Brain microvascular endothelial cell (primary cell): ENCODE measurements around the gene FAM83D.

Experiments
- DNase-seq: peaks from one replicate; pipeline ENCODE4 v3.0.0-alpha.2; 2020
- H3K27ac ChIP-seq: fragments of 250-450 bp; sonication (Bioruptor Pico); 2 replicates; pipeline ENCODE4 v1.5.1; 2020; ENCODE audit warnings: mild to moderate bottlenecking, moderate library complexity
- H3K27me3 ChIP-seq: fragments of 250-450 bp; sonication (Bioruptor Pico); replicated peaks from 2 replicates; pipeline ENCODE4 v1.5.1; 2020; ENCODE audit warnings: mild to moderate bottlenecking
- H3K36me3 ChIP-seq: fragments of 250-450 bp; sonication (Bioruptor Pico); replicated peaks from 2 replicates; pipeline ENCODE4 v1.5.1; 2020; ENCODE audit warnings: mild to moderate bottlenecking
- H3K4me3 ChIP-seq: 2 replicates; pipeline ENCODE4 v1.5.1; 2011; ENCODE audit warnings: low read depth, mild to moderate bottlenecking, control low read depth, low read length, moderate library complexity
- CTCF ChIP-seq: IDR thresholded peaks from 2 replicates; pipeline ENCODE4 v1.5.1; 2011; ENCODE audit warnings: low read depth, mild to moderate bottlenecking, moderate library complexity, low read length, control low read depth, inconsistent platforms; ENCODE audit errors: missing control alignments
- in situ Hi-C: cut with HindIII; loops from 2 replicates; pipeline ENCODE4 v1.10.0; 2017; ENCODE audit warnings: low sequenced_read_pairs, low pct_ligation_motif_present

FAM83D gene

GRCh38 chr20:38924718-38925117, 1.5 kb upstream of the FAM83D start:
- DNase-seq = no peak
- TF ChIP-seq CTCF = no peak
- Histone ChIP-seq H3K4me3 (no peak overlapping the region), H3K27me3 (peaks cover 4% of the 10 kb centered on the region), H3K36me3 (no peaks in the 10 kb centered on the region), H3K27ac (no peak overlapping the region)
- in situ Hi-C loops = no loop called here

GRCh38 chr20:38926934-38927616, 858 bp downstream of the FAM83D start:
- Histone ChIP-seq H3K4me3 (peak overlapping the region; percentile 83), H3K36me3 (no peaks in the 10 kb centered on the region), H3K27me3 (no peaks in the 10 kb centered on the region), H3K27ac (no peak overlapping the region)
- no peak for DNase-seq
- no peak for TF ChIP-seq CTCF
- in situ Hi-C loops = no loop called here

- peak overlapping the region; percentile 83 for H3K4me3 ChIP-seq
- no peaks in the 10 kb centered on the region for H3K36me3 ChIP-seq
- in situ Hi-C loops = no loop called here
- TF ChIP-seq CTCF = no peak
- no peaks in the 10 kb centered on the region for H3K27me3 ChIP-seq
- H3K27ac ChIP-seq = no peak overlapping the region
- DNase-seq = no peak
Measured at GRCh38 chr20:38927902-38928578, 1.8 kb downstream of the FAM83D start.

GRCh38 chr20:38930242-38930569, 4.0 kb downstream of the FAM83D start:
- no peak for TF ChIP-seq CTCF
- no peak for DNase-seq
- Histone ChIP-seq H3K27me3 (no peaks in the 10 kb centered on the region), H3K27ac (no peak overlapping the region), H3K36me3 (no peaks in the 10 kb centered on the region), H3K4me3 (no peak overlapping the region)
- in situ Hi-C loops = no loop called here

GRCh38 chr20:38931984-38932383, 5.8 kb downstream of the FAM83D start:
- H3K4me3 ChIP-seq = no peak overlapping the region
- in situ Hi-C loops = no loop called here
- no peak for TF ChIP-seq CTCF
- H3K36me3 ChIP-seq = no peaks in the 10 kb centered on the region
- no peak overlapping the region for H3K27ac ChIP-seq
- H3K27me3 ChIP-seq = no peaks in the 10 kb centered on the region
- DNase-seq = no peak
